Fibroblast of skin of abdomen (primary cell): ENCODE measurements around the gene MRPL39. TPM values are rescaled to one million over a fixed set of nuclear protein-coding genes. Genes with fewer than 3 reads are reported as not detected.
"Not testable (repeated sequence)": the region's sequence is repeated elsewhere in the genome, so short reads cannot be mapped to it uniquely, and the experiment has no call there.

Experiments
- DNase-seq: peaks from one replicate; pipeline ENCODE4 v3.0.0-alpha.2; 2013
- polyA plus RNA-seq, 2 experiments: library from polyadenylated mRNA; unstranded; fragments of 120-200 nt; gene quantifications; one replicate each; pipeline ENCODE4 v1.2.1, GENCODE V29; 2013; ENCODE audit not compliant: insufficient read length in 2 of 2

Gene MRPL39
- 27.9 TPM for polyA plus RNA-seq (2013, experiment 1 of 2; ENCODE audit: insufficient read length)
- polyA plus RNA-seq (2013, experiment 2 of 2; ENCODE audit: insufficient read length): 26.9 TPM

GRCh38 chr21:25607151-25608043 is at the start of gene MRPL39:
MRPL39 (minus strand) TSS chr21:25607481; CDS start chr21:25607475, 6 bp downstream.
- DNase-seq: peak; percentile 90

GRCh38 chr21:25656412-25656811 is 49.1 kb upstream of the MRPL39 start:
- no peak for DNase-seq

GRCh38 chr21:25649146-25649545 is 41.9 kb upstream of the MRPL39 start:
- DNase-seq: no peak

- DNase-seq: no peak
Measured at GRCh38 chr21:25647647-25648046, 40.4 kb upstream of the MRPL39 start.

- no peak for DNase-seq
Measured at GRCh38 chr21:25646474-25646873, 39.2 kb upstream of the MRPL39 start.

GRCh38 chr21:25643486-25643885 is 36.2 kb upstream of the MRPL39 start:
- no peak for DNase-seq

GRCh38 chr21:25640943-25641292 is 33.6 kb upstream of the MRPL39 start:
- no peak for DNase-seq

GRCh38 chr21:25640202-25640942 is 33.1 kb upstream of the MRPL39 start:
- DNase-seq: peak; percentile 17

GRCh38 chr21:25639551-25640201 is 32.4 kb upstream of the MRPL39 start:
- peak; percentile 52 for DNase-seq

GRCh38 chr21:25638660-25639550 is 31.6 kb upstream of the MRPL39 start, which contains the start of gene JAM2:
JAM2 (plus strand) TSS chr21:25639258; CDS start chr21:25639822, 564 bp downstream.
- DNase-seq: peak; percentile 59

GRCh38 chr21:25637851-25638659 is 30.8 kb upstream of the MRPL39 start:
- peak; percentile 16 for DNase-seq

- DNase-seq: peak; percentile 10
Measured at GRCh38 chr21:25636727-25637126, 29.4 kb upstream of the MRPL39 start.

- no peak for DNase-seq
Measured at GRCh38 chr21:25635310-25635709, 28.0 kb upstream of the MRPL39 start.

- DNase-seq: no peak
Measured at GRCh38 chr21:25632296-25632695, 25.0 kb upstream of the MRPL39 start.

GRCh38 chr21:25626757-25627156 is 19.5 kb upstream of the MRPL39 start:
- DNase-seq: no peak

GRCh38 chr21:25625776-25626555 is 18.7 kb upstream of the MRPL39 start:
- DNase-seq: not testable (repeated sequence)

GRCh38 chr21:25625036-25625435 is 17.8 kb upstream of the MRPL39 start:
- DNase-seq: no peak

- no peak for DNase-seq
Measured at GRCh38 chr21:25624511-25624910, 17.2 kb upstream of the MRPL39 start.

GRCh38 chr21:25619198-25619597 is 11.9 kb upstream of the MRPL39 start:
- DNase-seq: no peak

GRCh38 chr21:25615880-25616279 is 8.6 kb upstream of the MRPL39 start:
- DNase-seq: no peak
